Trophoblast cell (in vitro differentiated cells and primary cell): ENCODE results near the gene CFD.

Experiments
- DNase-seq, 2 donors: peaks; one replicate each; pipeline ENCODE4 v3.0.0-alpha.2; 2016
- H2AFZ ChIP-seq: 2 replicates; pipeline ENCODE4 v1.6.1; 2013; ENCODE audit warnings: low read length, moderate library complexity, mild to moderate bottlenecking; ENCODE audit not compliant: insufficient read depth, poor library complexity
- H2AK5ac ChIP-seq: 2 replicates; pipeline ENCODE4 v1.6.1; 2013; ENCODE audit warnings: mild to moderate bottlenecking, low read length
- H2BK120ac ChIP-seq: 2 replicates; pipeline ENCODE4 v1.6.1; 2013; ENCODE audit warnings: low read length, mild to moderate bottlenecking, moderate library complexity; ENCODE audit not compliant: insufficient read depth, poor library complexity
- H2BK12ac ChIP-seq: 2 replicates; pipeline ENCODE4 v1.6.1; 2013; ENCODE audit warnings: mild to moderate bottlenecking, low read length, moderate library complexity
- H2BK5ac ChIP-seq: 2 replicates; pipeline ENCODE4 v1.6.1; 2013; ENCODE audit warnings: low read length, low read depth, moderate library complexity, mild to moderate bottlenecking; ENCODE audit not compliant: poor library complexity
- H3K14ac ChIP-seq: 2 replicates; pipeline ENCODE4 v1.6.1; 2013; ENCODE audit warnings: mild to moderate bottlenecking, low read length
- H3K18ac ChIP-seq: 2 replicates; pipeline ENCODE4 v1.6.1; 2013; ENCODE audit warnings: mild to moderate bottlenecking, low read length
- H3K23ac ChIP-seq: 2 replicates; pipeline ENCODE4 v1.6.1; 2013; ENCODE audit warnings: low read length
- H3K27ac ChIP-seq: 2 replicates; pipeline ENCODE4 v1.5.1; 2013; ENCODE audit warnings: low read depth, mild to moderate bottlenecking, inconsistent platforms, low read length, moderate library complexity
- H3K27me3 ChIP-seq: 2 replicates; pipeline ENCODE4 v1.6.1; 2013; ENCODE audit warnings: inconsistent platforms, mild to moderate bottlenecking, low read length, moderate library complexity; ENCODE audit not compliant: insufficient read depth
- H3K36me3 ChIP-seq, 2 experiments: 1 replicate in 1 of 2; 2 replicates in 1 of 2; pipeline ENCODE4 v1.6.1; 2013; ENCODE audit warnings: low read length in 2 of 2, mild to moderate bottlenecking in 2 of 2, moderate library complexity in 1 of 2; ENCODE audit not compliant: insufficient read depth in 2 of 2, control insufficient read depth in 1 of 2
- H3K4ac ChIP-seq: 2 replicates; pipeline ENCODE4 v1.6.1; 2013; ENCODE audit warnings: low read depth, mild to moderate bottlenecking, low read length, moderate library complexity
- H3K4me1 ChIP-seq, 2 experiments: 1 replicate in 1 of 2; 2 replicates in 1 of 2; pipeline ENCODE4 v1.6.1; 2013; ENCODE audit warnings: low read length in 2 of 2, mild to moderate bottlenecking in 2 of 2, moderate library complexity in 1 of 2; ENCODE audit not compliant: insufficient read depth in 2 of 2, control insufficient read depth in 1 of 2
- H3K4me2 ChIP-seq: 2 replicates; pipeline ENCODE4 v1.6.1; 2013; ENCODE audit warnings: inconsistent platforms, mild to moderate bottlenecking, low read length, moderate library complexity
- H3K4me3 ChIP-seq: 2 replicates; pipeline ENCODE4 v1.5.1; 2013; ENCODE audit warnings: mild to moderate bottlenecking, low read depth, low read length, inconsistent platforms
- H3K79me1 ChIP-seq: one replicate; pipeline ENCODE4 v1.6.1; 2013; ENCODE audit warnings: low read length
- H3K79me2 ChIP-seq: 2 replicates; pipeline ENCODE4 v1.6.1; 2013; ENCODE audit warnings: low read length, mild to moderate bottlenecking; ENCODE audit not compliant: control insufficient read depth, insufficient read depth, poor library complexity
- H3K9ac ChIP-seq: 2 replicates; pipeline ENCODE4 v1.6.1; 2013; ENCODE audit warnings: mild to moderate bottlenecking, low read length
- H3K9me3 ChIP-seq: 2 replicates; pipeline ENCODE4 v1.6.1; 2013; ENCODE audit warnings: low read depth, mild to moderate bottlenecking, control low read depth, inconsistent platforms, low read length; ENCODE audit not compliant: insufficient read depth
- H4K12ac ChIP-seq: 2 replicates; pipeline ENCODE4 v1.6.1; 2013; ENCODE audit warnings: low read depth, mild to moderate bottlenecking, low read length, moderate library complexity
- H4K8ac ChIP-seq: 2 replicates; pipeline ENCODE4 v1.6.1; 2013; ENCODE audit warnings: low read depth, mild to moderate bottlenecking, low read length, moderate library complexity
- H4K91ac ChIP-seq: one replicate; pipeline ENCODE4 v1.6.1; 2013; ENCODE audit warnings: low read depth, mild to moderate bottlenecking, low read length, moderate library complexity
- WGBS: extraction: QIAGEN DNeasy Blood & Tissue Kit; methylation state at CpG from one replicate; pipeline ENCODE4 v1.1.7; 2013; ENCODE audit warnings: missing lambda C conversion rate; ENCODE audit not compliant: insufficient read length, insufficient coverage; ENCODE audit errors: extremely low coverage; 5-methylcytosine and 5-hydroxymethylcytosine counted together

CFD gene

DNA sequence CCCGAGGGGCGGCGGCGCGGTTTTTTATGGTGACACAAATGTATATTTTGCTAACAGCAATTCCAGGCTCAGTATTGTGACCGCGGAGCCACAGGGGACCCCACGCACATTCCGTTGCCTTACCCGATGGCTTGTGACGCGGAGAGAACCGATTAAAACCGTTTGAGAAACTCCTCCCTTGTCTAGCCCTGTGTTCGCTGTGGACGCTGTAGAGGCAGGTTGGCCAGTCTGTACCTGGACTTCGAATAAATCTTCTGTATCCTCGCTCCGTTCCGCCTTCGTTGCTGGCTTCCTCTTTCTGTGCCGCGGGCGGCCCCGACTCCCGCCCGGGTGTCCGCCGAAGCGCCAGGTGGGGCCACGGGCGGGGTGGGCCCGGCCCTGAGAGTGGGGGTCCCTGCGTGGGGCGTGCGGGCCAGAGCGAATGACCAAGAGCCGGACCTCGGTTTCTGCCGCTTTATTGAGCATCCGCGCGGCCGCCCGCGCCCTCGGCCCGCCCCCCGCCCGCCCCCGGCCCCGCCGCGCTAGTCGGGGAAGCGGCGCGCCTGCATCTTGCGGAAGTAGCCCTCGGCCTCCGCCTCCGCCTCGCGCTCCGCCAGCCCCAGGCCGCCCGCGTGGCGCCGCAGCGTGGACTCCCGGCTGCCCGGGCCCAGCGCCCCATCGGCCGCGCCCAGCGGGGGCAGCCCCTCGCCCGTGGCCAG, 47.3 kb upstream of the CFD start:
- no peak overlapping the region for H3K27ac ChIP-seq
- WGBS = no CpG with 5 or more reads among the region's 80 CpGs
- H2AK5ac ChIP-seq = no peak overlapping the region
- no peak overlapping the region for H3K23ac ChIP-seq
- peak in 1 of 2 donors; percentile 42 for DNase-seq
- H3K9ac ChIP-seq = no peak overlapping the region
- H3K4me1 ChIP-seq = no peaks in the 10 kb centered on the region
- H3K4me2 ChIP-seq = no peak overlapping the region
- H3K79me2 ChIP-seq = no peaks in the 10 kb centered on the region
- no peak overlapping the region for H3K4me3 ChIP-seq
- no peak overlapping the region for H2BK12ac ChIP-seq
- H4K8ac ChIP-seq = no peak overlapping the region
- no peaks in the 10 kb centered on the region for H3K79me1 ChIP-seq
- H3K14ac ChIP-seq = no peak overlapping the region
- no peak overlapping the region for H3K4ac ChIP-seq
- peaks cover 10% of the 10 kb centered on the region for H3K9me3 ChIP-seq
- H2BK120ac ChIP-seq = no peak overlapping the region
- H2BK5ac ChIP-seq = no peak overlapping the region
- no peak overlapping the region for H2AFZ ChIP-seq
- H3K36me3 ChIP-seq = peaks cover 77 to 93% of the 10 kb centered on the region in 2 experiments
- no peak overlapping the region for H3K18ac ChIP-seq
- H4K12ac ChIP-seq = no peak overlapping the region
- H3K27me3 ChIP-seq = no peaks in the 10 kb centered on the region
- no peak overlapping the region for H4K91ac ChIP-seq

GRCh38 chr19:812747-813218, 46.7 kb upstream of the CFD start:
- Histone ChIP-seq H4K12ac (no peak overlapping the region), H3K4me2 (no peak overlapping the region), H3K14ac (no peak overlapping the region), H2BK5ac (no peak overlapping the region), H3K4ac (no peak overlapping the region), H4K91ac (no peak overlapping the region), H2AK5ac (no peak overlapping the region), H2BK12ac (no peak overlapping the region), H3K79me2 (no peaks in the 10 kb centered on the region), H3K9me3 (peaks cover 10% of the 10 kb centered on the region), H3K18ac (no peak overlapping the region), H4K8ac (no peak overlapping the region), H2AFZ (no peak overlapping the region), H3K27ac (no peak overlapping the region), H3K27me3 (no peaks in the 10 kb centered on the region), H3K23ac (no peak overlapping the region), H3K9ac (no peak overlapping the region), H3K4me3 (no peak overlapping the region), H3K4me1 (no peaks in the 10 kb centered on the region), H2BK120ac (no peak overlapping the region), H3K79me1 (no peaks in the 10 kb centered on the region), H3K36me3 (peaks cover 72 to 87% of the 10 kb centered on the region in 2 experiments)
- peak in 1 of 2 donors; percentile 52 for DNase-seq
- no CpG with 5 or more reads among the region's 72 CpGs for WGBS

DNA sequence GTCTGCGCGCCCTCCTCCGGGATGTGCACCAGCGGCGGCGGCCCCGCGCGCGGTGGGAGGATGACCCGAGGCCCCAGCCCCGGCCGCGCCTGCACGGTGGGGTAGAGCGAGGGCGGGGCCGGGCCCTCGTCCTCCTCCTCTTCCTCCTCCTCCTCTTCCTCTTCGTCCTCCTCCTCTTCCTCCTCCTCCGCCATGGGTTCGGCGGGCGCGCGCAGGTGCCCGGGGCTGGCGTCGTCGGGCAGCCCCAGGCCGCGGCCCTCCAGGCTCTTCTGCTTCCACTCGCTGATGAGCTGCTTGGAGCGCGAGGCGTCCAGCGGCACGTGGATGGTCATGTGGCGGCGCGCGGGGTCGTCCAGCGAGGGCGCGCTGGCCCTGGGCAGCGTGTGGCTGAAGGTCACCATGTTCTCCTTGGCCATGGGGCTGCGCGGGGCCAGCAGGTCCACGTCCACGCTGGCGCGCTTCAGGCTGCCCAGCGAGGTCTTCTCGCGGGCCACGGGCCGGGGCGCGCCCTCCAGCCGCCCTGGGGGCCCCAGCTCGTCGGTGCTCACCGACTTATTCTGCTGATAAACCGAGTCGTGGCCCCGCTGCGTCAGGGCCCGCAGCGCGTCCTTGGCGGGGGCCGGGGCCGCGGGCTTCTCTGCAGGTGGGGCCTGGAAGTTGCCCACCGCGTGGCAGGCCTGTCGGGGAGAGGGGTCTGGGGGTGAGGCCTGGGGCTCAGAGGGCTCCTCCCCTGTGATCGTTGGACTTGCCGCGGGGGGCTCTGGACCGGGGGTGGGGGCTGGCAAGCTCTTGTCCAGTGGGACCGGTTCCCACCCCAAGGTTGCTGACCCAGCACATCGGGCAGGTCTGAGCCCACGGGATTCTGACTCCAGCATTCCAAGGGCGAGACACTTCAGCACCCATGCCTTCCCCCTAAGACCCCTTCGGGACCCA, 46.0 kb upstream of the CFD start:
- H3K9me3 ChIP-seq = peaks cover 6% of the 10 kb centered on the region
- no peak overlapping the region for H2BK5ac ChIP-seq
- H2BK12ac ChIP-seq = no peak overlapping the region
- no peak overlapping the region for H3K23ac ChIP-seq
- H3K14ac ChIP-seq = no peak overlapping the region
- H3K27ac ChIP-seq = no peak overlapping the region
- H3K27me3 ChIP-seq = no peaks in the 10 kb centered on the region
- no peaks in the 10 kb centered on the region for H3K79me1 ChIP-seq
- no peaks in the 10 kb centered on the region for H3K79me2 ChIP-seq
- no peaks in the 10 kb centered on the region for H3K4me1 ChIP-seq
- H3K4me2 ChIP-seq = no peak overlapping the region
- H2AK5ac ChIP-seq = no peak overlapping the region
- H3K9ac ChIP-seq = no peak overlapping the region
- no peak overlapping the region for H4K8ac ChIP-seq
- H3K36me3 ChIP-seq = peaks cover 65 to 80% of the 10 kb centered on the region in 2 experiments
- H2BK120ac ChIP-seq = no peak overlapping the region
- H3K4ac ChIP-seq = no peak overlapping the region
- WGBS = no CpG with 5 or more reads among the region's 87 CpGs
- peak in 1 of 2 donors; percentile 39 for DNase-seq
- no peak overlapping the region for H2AFZ ChIP-seq
- H3K4me3 ChIP-seq = peak overlapping the region; percentile 26
- no peak overlapping the region for H4K12ac ChIP-seq
- H4K91ac ChIP-seq = no peak overlapping the region
- no peak overlapping the region for H3K18ac ChIP-seq

GRCh38 chr19:814152-815078, 45.0 kb upstream of the CFD start:
- H2BK120ac ChIP-seq = no peak overlapping the region
- H3K27ac ChIP-seq = no peak overlapping the region
- H2AK5ac ChIP-seq = no peak overlapping the region
- H3K9me3 ChIP-seq = peaks cover 6% of the 10 kb centered on the region
- no CpG with 5 or more reads among the region's 49 CpGs for WGBS
- no peak overlapping the region for H2AFZ ChIP-seq
- DNase-seq = peak in 1 of 2 donors; percentile 48
- no peaks in the 10 kb centered on the region for H3K27me3 ChIP-seq
- H2BK12ac ChIP-seq = no peak overlapping the region
- H3K9ac ChIP-seq = no peak overlapping the region
- no peak overlapping the region for H3K23ac ChIP-seq
- peaks cover 56 to 71% of the 10 kb centered on the region in 2 experiments for H3K36me3 ChIP-seq
- no peaks in the 10 kb centered on the region for H3K79me1 ChIP-seq
- H3K14ac ChIP-seq = no peak overlapping the region
- no peak overlapping the region for H3K4me2 ChIP-seq
- H3K18ac ChIP-seq = no peak overlapping the region
- H3K79me2 ChIP-seq = no peaks in the 10 kb centered on the region
- H4K12ac ChIP-seq = no peak overlapping the region
- no peak overlapping the region for H3K4ac ChIP-seq
- no peak overlapping the region for H4K91ac ChIP-seq
- H3K4me3 ChIP-seq = no peak overlapping the region
- no peak overlapping the region for H2BK5ac ChIP-seq
- H4K8ac ChIP-seq = no peak overlapping the region
- H3K4me1 ChIP-seq = no peaks in the 10 kb centered on the region
